Activated gamma-delta T cell treated with anti-CD3 and anti-CD28 coated beads, Interleukin-2, amount 50 U/mL, for 16 hours (primary cell): Measurements from ENCODE around the gene NUP88.

Experiments used
- DNase-seq: peaks from one replicate; pipeline ENCODE4 v3.0.0-alpha.2; 2020; ENCODE audit warnings: low read depth

Gene NUP88

DNA sequence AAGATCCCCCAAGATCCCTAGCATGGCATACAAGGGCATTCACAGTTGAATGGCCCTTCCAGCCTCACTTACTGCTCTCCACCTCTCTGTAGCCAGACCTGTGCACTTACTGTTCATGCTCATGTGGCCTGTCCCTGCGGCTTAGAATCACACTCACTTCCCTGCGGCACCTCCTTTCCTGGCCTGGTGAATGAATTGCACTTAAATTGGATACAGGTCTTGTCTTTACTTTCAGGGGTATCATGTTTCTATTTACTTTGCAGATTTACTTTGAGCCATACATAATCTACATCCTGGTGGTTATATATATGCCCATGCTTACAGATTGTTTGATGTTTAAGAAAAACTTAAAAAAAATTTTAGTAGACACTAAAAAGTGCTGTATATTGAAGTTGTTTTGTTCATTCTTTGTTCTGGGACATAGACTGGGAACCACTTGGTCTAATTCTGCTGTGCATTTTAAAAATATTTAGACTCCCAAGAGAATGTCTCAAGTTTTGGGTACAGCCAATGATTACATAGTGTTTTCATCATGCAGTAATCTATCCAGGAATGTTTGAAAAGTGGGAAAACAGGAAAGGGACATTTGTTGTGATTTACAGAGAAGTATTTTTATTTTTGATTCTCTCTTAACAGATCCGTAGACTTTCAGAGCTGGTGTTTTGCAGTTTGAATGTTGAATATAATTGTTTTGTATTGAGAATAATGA is 63.9 kb downstream of the NUP88 start:
- no peak for DNase-seq

DNA sequence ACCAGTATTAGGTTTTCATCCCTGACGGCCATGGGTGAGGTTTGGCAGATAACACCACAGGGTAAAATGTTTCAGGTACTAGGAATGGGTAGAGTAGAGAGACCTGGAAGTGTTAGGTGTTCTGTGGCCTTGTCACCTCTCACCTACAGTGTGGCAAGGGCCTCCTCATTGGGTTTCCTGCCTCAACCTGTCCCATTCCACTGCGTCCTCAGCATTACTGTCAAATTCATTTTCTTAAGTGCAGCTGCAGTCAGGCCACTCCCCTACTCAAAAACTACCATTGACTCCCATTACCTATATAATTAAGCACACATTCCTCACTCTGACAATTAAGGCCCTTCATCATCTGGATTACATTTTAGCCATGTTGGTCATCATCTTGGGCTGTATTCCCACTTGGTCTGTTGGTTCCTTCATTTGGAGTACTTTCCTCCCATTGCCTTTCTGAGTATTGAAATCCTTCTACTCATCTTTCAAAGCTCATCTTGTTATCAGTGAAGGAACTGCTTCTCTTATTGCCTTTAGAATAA is 64.5 kb downstream of the NUP88 start:
- DNase-seq, result no peak

DNA sequence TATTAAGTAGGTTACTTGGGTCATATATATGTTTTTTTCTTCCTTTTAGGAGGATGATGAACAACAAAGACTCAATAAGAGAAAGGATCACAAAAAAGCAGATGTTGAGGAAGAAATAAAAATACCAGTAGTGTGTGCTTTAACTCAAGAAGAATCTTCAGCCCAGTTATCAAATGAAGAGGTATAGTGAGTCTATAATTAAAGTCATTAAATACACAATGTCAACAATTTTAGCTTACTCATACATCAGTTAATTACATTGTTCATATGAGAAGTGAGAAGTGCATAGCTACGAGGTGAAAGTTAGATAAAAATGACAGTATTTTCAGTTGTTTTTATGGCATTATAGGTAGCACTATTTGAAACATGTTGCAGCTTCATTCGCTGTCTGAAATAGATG is 65.2 kb downstream of the NUP88 start:
- DNase-seq, result no peak

DNA sequence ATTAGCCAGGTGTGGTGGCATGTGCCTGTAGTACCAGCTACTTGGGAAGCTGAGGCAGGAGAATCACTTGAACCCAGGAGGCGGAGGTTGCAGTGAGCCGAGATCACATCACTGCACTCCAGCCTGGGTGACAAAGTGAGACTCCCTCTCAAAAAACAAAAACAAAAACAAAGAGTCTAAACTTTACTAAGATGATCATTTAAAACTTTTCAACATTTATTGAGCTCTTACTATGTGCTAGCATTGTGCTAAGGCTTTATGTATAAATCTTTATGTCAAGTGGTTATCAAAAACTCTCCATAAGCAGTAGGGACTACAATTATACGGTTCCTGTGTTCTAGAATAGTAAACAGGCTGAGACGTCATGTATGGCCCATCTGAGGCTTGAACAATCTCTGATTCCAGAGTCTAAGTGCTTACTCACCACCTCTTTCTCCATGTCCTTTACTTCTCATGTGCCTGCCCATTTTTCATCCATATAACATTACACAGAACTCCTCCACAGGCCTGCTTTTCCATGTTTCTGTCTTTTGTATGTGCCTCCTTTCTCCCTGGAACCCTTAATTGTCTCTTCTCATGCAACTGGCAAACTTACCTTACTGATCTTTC is 66.7 kb downstream of the NUP88 start:
- DNase-seq, result no peak

DNA sequence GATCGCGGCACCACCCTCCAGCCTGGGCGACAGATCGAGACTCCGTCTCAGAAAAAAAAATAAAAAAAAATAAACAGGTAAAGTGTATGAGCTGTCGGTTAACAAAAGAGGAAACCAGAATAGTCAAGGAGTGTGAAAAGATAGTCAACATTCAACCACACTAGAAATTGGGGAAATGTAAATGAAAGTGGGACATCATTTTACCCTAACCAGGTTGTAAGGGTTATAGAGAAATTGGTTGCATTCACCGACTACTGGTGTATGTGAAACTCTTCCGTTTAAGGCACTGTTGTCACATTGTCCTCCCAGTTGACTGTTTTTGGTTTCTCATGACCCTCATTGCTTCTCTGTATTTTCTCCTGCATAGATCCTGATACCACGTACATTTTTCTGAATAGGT is 74.5 kb downstream of the NUP88 start:
- no peak for DNase-seq
